HG03108 (cell line): ENCODE data around the gene LGR6.

Experiments
- ATAC-seq: cut with Tn5 transposase; IDR thresholded peaks from one replicate; pipeline ENCODE4 v1.9.1; 2021; ENCODE audit warnings: moderate library complexity; ENCODE audit not compliant: unreplicated experiment

The LGR6 gene

GRCh38 chr1:202367271-202367670 is 173.7 kb downstream of the LGR6 start:
- ATAC-seq, result no peak
